HepG2 (cell line): Measurements from ENCODE around the gene EBF3.

ENCODE experiments used
- KAT2B ChIP-seq: fragments of 150-350 bp; IDR thresholded peaks from 2 replicates; pipeline ENCODE4 v1.6.1; 2014; ENCODE audit warnings: low read depth, low read length, borderline replicate concordance
- MAX ChIP-seq: IDR thresholded peaks from 2 replicates; pipeline ENCODE4 v1.6.1; 2012; ENCODE audit warnings: inconsistent platforms
- POLR2AphosphoS5 ChIP-seq: IDR thresholded peaks from 2 replicates; pipeline ENCODE4 v1.6.1; 2012; ENCODE audit warnings: low read depth, low read length

GRCh38 chr10:129992356-129992755, 28.3 kb upstream of the EBF3 start:
- TF ChIP-seq POLR2AphosphoS5 (no peak), KAT2B (no peak), MAX (no peak)
